HepG2 (cell line): ENCODE results near the gene ETV2. TPM values are rescaled to one million over a fixed set of nuclear protein-coding genes. Genes with fewer than 3 reads are reported as not detected.
A peak's percentile ranks its signal among the peaks of the same experiment; 100 is the strongest.

ENCODE experiments used
- ATAC-seq: fragments of 200-7000 bp; cut with Tn5 transposase; 3 replicates; pipeline ENCODE4 v1.9.1; 2020; ENCODE audit warnings: mild to moderate bottlenecking, moderate library complexity
- BruUV-seq: library from RNA; stranded (reverse); fragments of 400-500 nt; replicated peaks from 2 replicates; lab custom pipeline; 2021; lab: Mats Ljungman, UMichigan
- CTCF ChIA-PET: fragments of 300-600 bp; formaldehyde crosslinking; extraction: SDS; loops from one replicate; lab custom pipeline; 2021; ENCODE audit warnings: low total read pairs, inconsistent platforms, low intra/inter-chr PET ratio; lab: Yijun Ruan, JAX
- POLR2A ChIA-PET: fragments of 350-600 bp; sonication (Branson Sonifier 250); formaldehyde crosslinking; loops from one replicate; lab custom pipeline; 2020; ENCODE audit warnings: antibody characterized with exemption, inconsistent platforms; lab: Yijun Ruan, JAX
- DNase-seq: peaks from one replicate; pipeline ENCODE4 v3.0.0-alpha.2; 2015; ENCODE audit warnings: low spot score
- FAIRE-seq: peaks from 3 replicates; lab custom pipeline; 2011; peaks lifted over from hg19 to GRCh38; lab: Jason Lieb, UNC
- H2AFZ ChIP-seq: one replicate; pipeline ENCODE4 v1.6.1; 2011; ENCODE audit warnings: low read length, inconsistent platforms
- H3K27ac ChIP-seq: fragments of 300-600 bp; 3 replicates; pipeline ENCODE4 v1.8.0; 2011; ENCODE audit warnings: mixed run types, mild to moderate bottlenecking, mixed read lengths, low read length, inconsistent platforms; ENCODE audit not compliant: insufficient read depth; ENCODE audit errors: extremely low read length
- H3K27me3 ChIP-seq, 2 experiments: fragments of 200-600 bp in 1 of 2; 2 replicates in 1 of 2; 3 replicates in 1 of 2; pipeline versions ENCODE4 v1.6.0 to v1.8.0; 2011; ENCODE audit warnings: low read length in 2 of 2, mild to moderate bottlenecking in 2 of 2, moderate library complexity in 2 of 2, inconsistent platforms in 1 of 2; ENCODE audit not compliant: insufficient read depth in 2 of 2, control insufficient read depth in 1 of 2
- H3K36me3 ChIP-seq, 2 experiments: fragments of 200-600 bp in 1 of 2; replicated peaks in 1 of 2; 2 replicates in 1 of 2; 3 replicates in 1 of 2; pipeline versions ENCODE4 v1.5.1 to v1.8.0; 2011; ENCODE audit warnings: low read length in 2 of 2, inconsistent platforms in 1 of 2; ENCODE audit not compliant: insufficient read depth in 2 of 2, control insufficient read depth in 1 of 2
- H3K4me1 ChIP-seq: 2 replicates; pipeline ENCODE4 v1.5.1; 2012; ENCODE audit warnings: low read length, inconsistent platforms; ENCODE audit not compliant: insufficient read depth
- H3K4me2 ChIP-seq: 2 replicates; pipeline ENCODE4 v1.6.0; 2011; ENCODE audit warnings: low read depth, low read length, inconsistent platforms
- H3K4me3 ChIP-seq, 3 experiments: fragments of 200-600 bp in 1 of 3; sonication (generic), shearing (Covaris generic) in 1 of 3; replicated peaks in 1 of 3; 2 replicates each; pipeline ENCODE4 v1.5.1; 2011 to 2016; ENCODE audit warnings: low read length in 3 of 3, inconsistent platforms in 2 of 3, low read depth in 2 of 3, mild to moderate bottlenecking in 2 of 3, control low read depth in 1 of 3, mixed read lengths in 1 of 3; ENCODE audit not compliant: insufficient read depth in 1 of 3
- H3K79me2 ChIP-seq: one replicate; pipeline ENCODE4 v1.6.1; 2011; ENCODE audit warnings: low read length, inconsistent platforms; ENCODE audit not compliant: insufficient read depth
- H3K9ac ChIP-seq: 2 replicates; pipeline ENCODE4 v1.6.0; 2011; ENCODE audit warnings: mild to moderate bottlenecking, low read depth, low read length, inconsistent platforms; ENCODE audit not compliant: insufficient read depth
- H3K9me3 ChIP-seq: 2 replicates; pipeline ENCODE4 v1.5.1; 2012; ENCODE audit warnings: mild to moderate bottlenecking, low read length
- H4K20me1 ChIP-seq: 2 replicates; pipeline ENCODE4 v1.6.0; 2011; ENCODE audit warnings: inconsistent platforms, mild to moderate bottlenecking, low read length, moderate library complexity; ENCODE audit not compliant: insufficient read depth
- ASH2L ChIP-seq: fragments of 300-600, 200-600 bp; sonication (generic); IDR thresholded peaks from 2 replicates; pipeline ENCODE4 v1.7.0; 2017; ENCODE audit warnings: low read depth, mild to moderate bottlenecking, moderate library complexity, mixed read lengths, low read length; ENCODE audit not compliant: insufficient read length
- ETV5 ChIP-seq: IDR thresholded peaks from 2 replicates; pipeline ENCODE4 v1.6.1; 2018; ENCODE audit warnings: missing biosample characterization, missing genetic modification reagents, inconsistent platforms, borderline replicate concordance
- HDAC1 ChIP-seq: sonication (generic); formaldehyde crosslinking; IDR thresholded peaks from 2 replicates; pipeline ENCODE4 v1.5.1; 2020; ENCODE audit warnings: mild to moderate bottlenecking, missing genetic modification reagents
- KDM2A ChIP-seq: sonication (generic); formaldehyde crosslinking; IDR thresholded peaks from 2 replicates; pipeline ENCODE4 v1.4.0; 2020; ENCODE audit warnings: low read depth, missing genetic modification reagents, borderline replicate concordance
- KDM3A ChIP-seq: IDR thresholded peaks from 2 replicates; pipeline ENCODE4 v1.6.1; 2018; ENCODE audit warnings: low read depth, missing compliant biosample characterization
- NCOR1 ChIP-seq: fragments of 200-600 bp; sonication (generic); IDR thresholded peaks from 2 replicates; pipeline ENCODE4 v1.7.0; 2017; ENCODE audit warnings: antibody characterized with exemption, low read length, borderline replicate concordance
- SOX13 ChIP-seq, 3 experiments: fragments of 450-650 bp in 1 of 3; sonication (generic) in 1 of 3; formaldehyde crosslinking in 1 of 3; IDR thresholded peaks in 2 of 3; conservative IDR thresholded peaks in 1 of 3; 2 replicates each; pipeline versions ENCODE4 v1.5.0 to v1.6.1; 2016 to 2020; ENCODE audit warnings: antibody characterized with exemption in 1 of 3, mild to moderate bottlenecking in 1 of 3, missing compliant biosample characterization in 1 of 3, missing genetic modification reagents in 1 of 3, moderate library complexity in 1 of 3
- SP4 ChIP-seq: sonication (generic); formaldehyde crosslinking; IDR thresholded peaks from 2 replicates; pipeline ENCODE4 v1.8.1; 2023; ENCODE audit warnings: mild to moderate bottlenecking, missing genetic modification reagents
- ZFX ChIP-seq: sonication (generic); formaldehyde crosslinking; IDR thresholded peaks from 2 replicates; pipeline ENCODE4 v1.4.0; 2020; ENCODE audit warnings: mild to moderate bottlenecking, low read depth, missing genetic modification reagents, moderate library complexity
- ZFY ChIP-seq: sonication (generic); formaldehyde crosslinking; IDR thresholded peaks from 2 replicates; pipeline ENCODE4 v1.4.0; 2020; ENCODE audit warnings: missing genetic modification reagents
- ZNF121 ChIP-seq: sonication (generic); formaldehyde crosslinking; IDR thresholded peaks from 2 replicates; pipeline ENCODE4 v1.5.0; 2020; ENCODE audit warnings: mild to moderate bottlenecking, missing genetic modification reagents
- ZNF17 ChIP-seq: sonication (generic); formaldehyde crosslinking; IDR thresholded peaks from 2 replicates; pipeline ENCODE4 v1.5.0; 2020; ENCODE audit warnings: mild to moderate bottlenecking, missing genetic modification reagents
- WGBS: methylation state at CpG from one replicate; pipeline ENCODE4 v1.1.6; 2017; ENCODE audit warnings: low lambda C conversion rate; 5-methylcytosine and 5-hydroxymethylcytosine counted together
- in situ Hi-C: cut with HindIII; loops from 2 replicates; pipeline ENCODE4 v1.10.0; 2017; ENCODE audit warnings: low pct_unique_long_range_greater_than_20kb; ENCODE audit not compliant: extremely low pct_ligation_motif_present
- intact Hi-C: fragments of 100-400 bp; cut with micrococcal nuclease; formaldehyde crosslinking; loops from one replicate; pipeline ENCODE4 v1.10.0; 2022; ENCODE audit not compliant: unreplicated experiment
- polyA plus RNA-seq, 8 experiments: library from polyadenylated mRNA; depleted of rRNA in 3 of 8; stranded (reverse) in 7 of 8; unstranded in 1 of 8; fragments of >200 nt; fragmentation: Illumina TruSeq in 4 of 8; extraction: Trizol in 4 of 8; gene quantifications; 2 replicates each; pipeline versions ENCODE4 v1.2.1 to v1.2.3, GENCODE V29; 2011 to 2016; ENCODE audit warnings: low read depth in 4 of 8, missing spikeins in 1 of 8, mixed read lengths in 1 of 8; ENCODE audit not compliant: insufficient read depth in 1 of 8
- total RNA-seq, 5 experiments: library from RNA; depleted of rRNA; stranded (reverse); fragments of >200 nt; fragmentation: Illumina TruSeq; extraction: Trizol; gene quantifications; 2 replicates each; pipeline ENCODE4 v1.2.3, GENCODE V29; 2016; ENCODE audit warnings: low read depth in 1 of 5
- TF ChIP-seq, protein P1 (sequence below): sonication (generic); formaldehyde crosslinking; IDR thresholded peaks from 2 replicates; pipeline ENCODE4 v1.4.0; 2020; ENCODE audit warnings: missing genetic modification reagents
- TF ChIP-seq, protein P2 (sequence below): IDR thresholded peaks from 2 replicates; pipeline ENCODE4 v1.6.1; 2012; ENCODE audit warnings: inconsistent platforms
- TF ChIP-seq, protein P3 (sequence below): sonication (generic); formaldehyde crosslinking; IDR thresholded peaks from 2 replicates; pipeline ENCODE4 v1.5.1; 2020; ENCODE audit warnings: mild to moderate bottlenecking, missing genetic modification reagents, moderate library complexity

ETV2 gene
- total and polyA plus RNA-seq, 2 of the 13 experiments (the other 11 are each of a cell fraction or from before 2014, with no cell fraction given), result 0.07 to 0.20 TPM

GRCh38 chr19:35620001-35620400, 21.5 kb upstream of the ETV2 start (continued):
- TF ChIP-seq, protein P1, sequence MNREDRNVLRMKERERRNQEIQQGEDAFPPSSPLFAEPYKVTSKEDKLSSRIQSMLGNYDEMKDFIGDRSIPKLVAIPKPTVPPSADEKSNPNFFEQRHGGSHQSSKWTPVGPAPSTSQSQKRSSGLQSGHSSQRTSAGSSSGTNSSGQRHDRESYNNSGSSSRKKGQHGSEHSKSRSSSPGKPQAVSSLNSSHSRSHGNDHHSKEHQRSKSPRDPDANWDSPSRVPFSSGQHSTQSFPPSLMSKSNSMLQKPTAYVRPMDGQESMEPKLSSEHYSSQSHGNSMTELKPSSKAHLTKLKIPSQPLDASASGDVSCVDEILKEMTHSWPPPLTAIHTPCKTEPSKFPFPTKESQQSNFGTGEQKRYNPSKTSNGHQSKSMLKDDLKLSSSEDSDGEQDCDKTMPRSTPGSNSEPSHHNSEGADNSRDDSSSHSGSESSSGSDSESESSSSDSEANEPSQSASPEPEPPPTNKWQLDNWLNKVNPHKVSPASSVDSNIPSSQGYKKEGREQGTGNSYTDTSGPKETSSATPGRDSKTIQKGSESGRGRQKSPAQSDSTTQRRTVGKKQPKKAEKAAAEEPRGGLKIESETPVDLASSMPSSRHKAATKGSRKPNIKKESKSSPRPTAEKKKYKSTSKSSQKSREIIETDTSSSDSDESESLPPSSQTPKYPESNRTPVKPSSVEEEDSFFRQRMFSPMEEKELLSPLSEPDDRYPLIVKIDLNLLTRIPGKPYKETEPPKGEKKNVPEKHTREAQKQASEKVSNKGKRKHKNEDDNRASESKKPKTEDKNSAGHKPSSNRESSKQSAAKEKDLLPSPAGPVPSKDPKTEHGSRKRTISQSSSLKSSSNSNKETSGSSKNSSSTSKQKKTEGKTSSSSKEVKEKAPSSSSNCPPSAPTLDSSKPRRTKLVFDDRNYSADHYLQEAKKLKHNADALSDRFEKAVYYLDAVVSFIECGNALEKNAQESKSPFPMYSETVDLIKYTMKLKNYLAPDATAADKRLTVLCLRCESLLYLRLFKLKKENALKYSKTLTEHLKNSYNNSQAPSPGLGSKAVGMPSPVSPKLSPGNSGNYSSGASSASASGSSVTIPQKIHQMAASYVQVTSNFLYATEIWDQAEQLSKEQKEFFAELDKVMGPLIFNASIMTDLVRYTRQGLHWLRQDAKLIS (CRISPR knock-in tag), result no peak
- TF ChIP-seq SP4 (CRISPR knock-in tag) (no peak), KDM3A (CRISPR knock-in tag) (no peak)

DNA sequence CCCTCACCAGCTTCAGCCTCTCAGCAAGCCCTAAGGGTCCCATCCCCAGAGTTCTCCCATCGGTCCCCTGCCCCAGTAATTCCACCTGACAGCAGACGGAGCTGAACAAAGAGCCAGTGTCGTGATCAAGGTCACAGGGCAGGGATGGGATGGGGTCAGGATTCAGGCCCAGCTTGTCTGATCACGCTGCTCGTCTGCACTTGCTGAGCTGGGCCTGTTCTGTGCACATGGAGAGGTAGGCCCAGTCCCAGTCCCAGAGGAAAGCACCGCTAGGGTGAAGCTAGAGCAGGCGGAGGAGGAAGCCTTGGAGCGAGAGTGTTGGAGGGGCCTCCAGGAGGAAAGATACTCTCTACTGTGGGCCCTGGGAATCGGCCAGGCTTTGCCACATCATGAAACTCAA, 19.8 kb upstream of the ETV2 start:
- 75% methylated on average over 9 of the region's 9 CpGs for WGBS
- Histone ChIP-seq H3K4me2 (no peak overlapping the region), H2AFZ (no peak overlapping the region), H3K79me2 (no peaks in the 10 kb centered on the region), H3K4me1 (peaks cover 12% of the 10 kb centered on the region), H3K4me3 (no peak overlapping the region), H3K9ac (no peak overlapping the region), H3K9me3 (no peaks in the 10 kb centered on the region), H3K36me3 (peaks cover 5 to 6% of the 10 kb centered on the region in 2 experiments; a peak in 2 of 5 replicates), H3K27me3 (no peaks in the 10 kb centered on the region; a peak in 1 of 5 replicates), H3K27ac (no peak overlapping the region), H4K20me1 (no peaks in the 10 kb centered on the region)
- intact Hi-C loops (no loop called here), in situ Hi-C loops (no loop called here)
- no peak for TF ChIP-seq ASH2L
- TF ChIP-seq, protein P2, sequence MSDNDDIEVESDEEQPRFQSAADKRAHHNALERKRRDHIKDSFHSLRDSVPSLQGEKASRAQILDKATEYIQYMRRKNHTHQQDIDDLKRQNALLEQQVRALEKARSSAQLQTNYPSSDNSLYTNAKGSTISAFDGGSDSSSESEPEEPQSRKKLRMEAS, result 0 out of 2 replicates have a peak, but pooled peaks have one; percentile 28
- peak; percentile 71 for TF ChIP-seq ZFY
- TF ChIP-seq ZNF121 (CRISPR knock-in tag), result 0 out of 2 replicates have a peak, but pooled peaks have one; percentile 32
- TF ChIP-seq HDAC1 (CRISPR knock-in tag), result 0 out of 2 replicates have a peak, but pooled peaks have one; percentile 25
- TF ChIP-seq, protein P3, sequence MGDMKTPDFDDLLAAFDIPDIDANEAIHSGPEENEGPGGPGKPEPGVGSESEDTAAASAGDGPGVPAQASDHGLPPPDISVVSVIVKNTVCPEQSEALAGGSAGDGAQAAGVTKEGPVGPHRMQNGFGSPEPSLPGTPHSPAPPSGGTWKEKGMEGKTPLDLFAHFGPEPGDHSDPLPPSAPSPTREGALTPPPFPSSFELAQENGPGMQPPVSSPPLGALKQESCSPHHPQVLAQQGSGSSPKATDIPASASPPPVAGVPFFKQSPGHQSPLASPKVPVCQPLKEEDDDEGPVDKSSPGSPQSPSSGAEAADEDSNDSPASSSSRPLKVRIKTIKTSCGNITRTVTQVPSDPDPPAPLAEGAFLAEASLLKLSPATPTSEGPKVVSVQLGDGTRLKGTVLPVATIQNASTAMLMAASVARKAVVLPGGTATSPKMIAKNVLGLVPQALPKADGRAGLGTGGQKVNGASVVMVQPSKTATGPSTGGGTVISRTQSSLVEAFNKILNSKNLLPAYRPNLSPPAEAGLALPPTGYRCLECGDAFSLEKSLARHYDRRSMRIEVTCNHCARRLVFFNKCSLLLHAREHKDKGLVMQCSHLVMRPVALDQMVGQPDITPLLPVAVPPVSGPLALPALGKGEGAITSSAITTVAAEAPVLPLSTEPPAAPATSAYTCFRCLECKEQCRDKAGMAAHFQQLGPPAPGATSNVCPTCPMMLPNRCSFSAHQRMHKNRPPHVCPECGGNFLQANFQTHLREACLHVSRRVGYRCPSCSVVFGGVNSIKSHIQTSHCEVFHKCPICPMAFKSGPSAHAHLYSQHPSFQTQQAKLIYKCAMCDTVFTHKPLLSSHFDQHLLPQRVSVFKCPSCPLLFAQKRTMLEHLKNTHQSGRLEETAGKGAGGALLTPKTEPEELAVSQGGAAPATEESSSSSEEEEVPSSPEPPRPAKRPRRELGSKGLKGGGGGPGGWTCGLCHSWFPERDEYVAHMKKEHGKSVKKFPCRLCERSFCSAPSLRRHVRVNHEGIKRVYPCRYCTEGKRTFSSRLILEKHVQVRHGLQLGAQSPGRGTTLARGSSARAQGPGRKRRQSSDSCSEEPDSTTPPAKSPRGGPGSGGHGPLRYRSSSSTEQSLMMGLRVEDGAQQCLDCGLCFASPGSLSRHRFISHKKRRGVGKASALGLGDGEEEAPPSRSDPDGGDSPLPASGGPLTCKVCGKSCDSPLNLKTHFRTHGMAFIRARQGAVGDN (CRISPR knock-in tag), result peak; percentile 68
- no peak for TF ChIP-seq KDM2A (CRISPR knock-in tag)
- TF ChIP-seq NCOR1, result no peak
- TF ChIP-seq ZFX (CRISPR knock-in tag), result peak; percentile 87
- TF ChIP-seq SOX13 (IDR thresholded peaks at IDR 0.05), result no peak
- peak in 1 of 2 experiments; percentile 18; a peak in 1 of 4 replicates for TF ChIP-seq SOX13 (CRISPR knock-in tag; conservative IDR thresholded peaks at IDR 0.05 in 1 of 2, IDR thresholded peaks at IDR 0.05 in 1 of 2)
- TF ChIP-seq ZNF17 (CRISPR knock-in tag), result no peak
- no peak for TF ChIP-seq ETV5 (CRISPR knock-in tag)
- DNase-seq, result no peak
- ATAC-seq, result peak; percentile 68
- CTCF ChIA-PET, result no interaction called here
- no peak for FAIRE-seq
- no TSS peak for BruUV-seq
- POLR2A ChIA-PET, result interaction anchor here (1.4 kb wide), 1 partner anchor 9 kb away, joined by 5 read pairs; the partner anchor contains the start of gene HAUS5
